PFSK-1 (cell line): ENCODE data around the gene LILRA5.

Experiments used
- FOXP2 ChIP-seq: optimal IDR thresholded peaks from 2 replicates; pipeline ENCODE3; 2011; ENCODE audit warnings: borderline replicate concordance, control low read depth, inconsistent platforms; ENCODE audit not compliant: insufficient read depth; ENCODE audit errors: extremely low read length, extremely low read depth
- POLR2AphosphoS5 ChIP-seq: IDR thresholded peaks from 2 replicates; pipeline ENCODE4 v1.6.1; 2012; ENCODE audit warnings: low read depth, mild to moderate bottlenecking, control low read depth, low read length, moderate library complexity
- SIN3A ChIP-seq: IDR thresholded peaks from 2 replicates; pipeline ENCODE4 v1.6.1; 2012; ENCODE audit warnings: mild to moderate bottlenecking, low read length, moderate library complexity, borderline replicate concordance; ENCODE audit not compliant: insufficient read depth
- TF ChIP-seq, protein P1 (sequence below), 2 experiments: IDR thresholded peaks; 2 replicates each; pipeline versions ENCODE4 v1.6.1 to v1.8.0; 2011 to 2012; ENCODE audit warnings: low read depth in 2 of 2, low read length in 2 of 2, control low read depth in 1 of 2, inconsistent platforms in 1 of 2, mild to moderate bottlenecking in 1 of 2, moderate library complexity in 1 of 2; ENCODE audit not compliant: insufficient read depth in 1 of 2

DNA sequence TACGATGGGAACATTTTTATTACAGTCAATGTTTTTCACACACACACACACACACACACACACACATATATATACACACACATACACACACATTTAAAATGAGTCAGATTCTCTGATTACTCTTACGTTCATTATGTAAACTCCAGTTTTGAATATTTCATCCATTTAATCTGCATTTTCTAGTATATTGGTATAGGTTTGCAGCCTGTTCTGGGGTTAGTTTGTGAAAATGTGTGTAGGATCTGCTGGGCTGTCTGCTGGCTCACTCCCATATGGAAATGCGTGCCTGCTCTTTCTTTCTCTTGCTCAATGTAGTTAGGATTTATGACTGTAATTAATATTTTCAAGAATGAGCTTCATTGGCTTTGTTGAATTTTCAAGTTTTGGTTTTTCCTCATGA is 39.1 kb downstream of the LILRA5 start:
- TF ChIP-seq POLR2AphosphoS5 (no peak), FOXP2 (no peak), SIN3A (no peak)
- TF ChIP-seq, protein P1, sequence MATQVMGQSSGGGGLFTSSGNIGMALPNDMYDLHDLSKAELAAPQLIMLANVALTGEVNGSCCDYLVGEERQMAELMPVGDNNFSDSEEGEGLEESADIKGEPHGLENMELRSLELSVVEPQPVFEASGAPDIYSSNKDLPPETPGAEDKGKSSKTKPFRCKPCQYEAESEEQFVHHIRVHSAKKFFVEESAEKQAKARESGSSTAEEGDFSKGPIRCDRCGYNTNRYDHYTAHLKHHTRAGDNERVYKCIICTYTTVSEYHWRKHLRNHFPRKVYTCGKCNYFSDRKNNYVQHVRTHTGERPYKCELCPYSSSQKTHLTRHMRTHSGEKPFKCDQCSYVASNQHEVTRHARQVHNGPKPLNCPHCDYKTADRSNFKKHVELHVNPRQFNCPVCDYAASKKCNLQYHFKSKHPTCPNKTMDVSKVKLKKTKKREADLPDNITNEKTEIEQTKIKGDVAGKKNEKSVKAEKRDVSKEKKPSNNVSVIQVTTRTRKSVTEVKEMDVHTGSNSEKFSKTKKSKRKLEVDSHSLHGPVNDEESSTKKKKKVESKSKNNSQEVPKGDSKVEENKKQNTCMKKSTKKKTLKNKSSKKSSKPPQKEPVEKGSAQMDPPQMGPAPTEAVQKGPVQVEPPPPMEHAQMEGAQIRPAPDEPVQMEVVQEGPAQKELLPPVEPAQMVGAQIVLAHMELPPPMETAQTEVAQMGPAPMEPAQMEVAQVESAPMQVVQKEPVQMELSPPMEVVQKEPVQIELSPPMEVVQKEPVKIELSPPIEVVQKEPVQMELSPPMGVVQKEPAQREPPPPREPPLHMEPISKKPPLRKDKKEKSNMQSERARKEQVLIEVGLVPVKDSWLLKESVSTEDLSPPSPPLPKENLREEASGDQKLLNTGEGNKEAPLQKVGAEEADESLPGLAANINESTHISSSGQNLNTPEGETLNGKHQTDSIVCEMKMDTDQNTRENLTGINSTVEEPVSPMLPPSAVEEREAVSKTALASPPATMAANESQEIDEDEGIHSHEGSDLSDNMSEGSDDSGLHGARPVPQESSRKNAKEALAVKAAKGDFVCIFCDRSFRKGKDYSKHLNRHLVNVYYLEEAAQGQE (IDR thresholded peaks at IDR 0.05; ENCODE audit: insufficient read depth in 1 of 2, low read depth in 2 of 2, low read length in 2 of 2): no peak
